Spleen (tissue), 7 donors: ENCODE measurements around the gene PALLD.

ENCODE experiments used
- POLR2A ChIP-seq, 3 donors: fragments of 450-650 bp; IDR thresholded peaks; one replicate each; pipeline ENCODE4 v1.5.1; 2017; ENCODE audit warnings: antibody characterized with exemption in 3 of 3, mild to moderate bottlenecking in 1 of 3
- POLR2AphosphoS5 ChIP-seq, 3 donors: sonication (generic); formaldehyde crosslinking; IDR thresholded peaks; one replicate each; pipeline ENCODE4 v1.5.1; 2017; ENCODE audit warnings: antibody characterized with exemption in 3 of 3
- TF ChIP-seq, protein P1 (sequence below), 11 experiments: fragments of 200-600 bp in 7 of 11; fragments of 450-650 bp in 4 of 11; sonication (generic) in 4 of 11; IDR thresholded peaks in 8 of 11; conservative IDR thresholded peaks in 3 of 11; 1 replicate in 7 of 11; 2 replicates in 4 of 11; pipeline versions ENCODE4 v1.4.0 to v1.8.0; 2016 to 2021; ENCODE audit warnings: antibody characterized with exemption in 11 of 11, inconsistent platforms in 4 of 11, mild to moderate bottlenecking in 1 of 11
- donor health status: DM: no; HTN: no; CAD: no; lungs with moderate emphysema.
- donor health status: DM: no; HTN: no; CAD: no.
- donor health status: DM: no; HTN: no; CAD: no.

DNA sequence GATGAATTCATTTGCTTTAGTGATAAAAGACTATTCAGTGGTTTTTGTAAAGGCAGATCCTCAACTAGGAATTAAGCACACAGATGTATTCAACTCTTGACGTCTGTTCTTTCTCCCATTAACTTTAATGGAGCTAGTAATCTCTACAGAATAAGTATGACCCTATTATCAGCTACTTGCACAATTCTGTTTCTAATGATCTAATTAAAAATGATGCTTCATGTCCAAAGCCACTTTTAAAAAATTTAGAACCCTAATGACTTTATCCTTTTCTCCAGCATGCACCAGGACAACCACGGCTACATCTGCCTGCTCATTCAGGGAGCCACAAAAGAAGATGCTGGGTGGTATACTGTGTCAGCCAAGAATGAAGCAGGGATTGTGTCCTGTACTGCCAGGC, 427.8 kb downstream of the PALLD start:
- TF ChIP-seq POLR2A (IDR thresholded peaks at IDR 0.05) (no peak), POLR2AphosphoS5 (IDR thresholded peaks at IDR 0.05) (no peak)
- TF ChIP-seq, protein P1, sequence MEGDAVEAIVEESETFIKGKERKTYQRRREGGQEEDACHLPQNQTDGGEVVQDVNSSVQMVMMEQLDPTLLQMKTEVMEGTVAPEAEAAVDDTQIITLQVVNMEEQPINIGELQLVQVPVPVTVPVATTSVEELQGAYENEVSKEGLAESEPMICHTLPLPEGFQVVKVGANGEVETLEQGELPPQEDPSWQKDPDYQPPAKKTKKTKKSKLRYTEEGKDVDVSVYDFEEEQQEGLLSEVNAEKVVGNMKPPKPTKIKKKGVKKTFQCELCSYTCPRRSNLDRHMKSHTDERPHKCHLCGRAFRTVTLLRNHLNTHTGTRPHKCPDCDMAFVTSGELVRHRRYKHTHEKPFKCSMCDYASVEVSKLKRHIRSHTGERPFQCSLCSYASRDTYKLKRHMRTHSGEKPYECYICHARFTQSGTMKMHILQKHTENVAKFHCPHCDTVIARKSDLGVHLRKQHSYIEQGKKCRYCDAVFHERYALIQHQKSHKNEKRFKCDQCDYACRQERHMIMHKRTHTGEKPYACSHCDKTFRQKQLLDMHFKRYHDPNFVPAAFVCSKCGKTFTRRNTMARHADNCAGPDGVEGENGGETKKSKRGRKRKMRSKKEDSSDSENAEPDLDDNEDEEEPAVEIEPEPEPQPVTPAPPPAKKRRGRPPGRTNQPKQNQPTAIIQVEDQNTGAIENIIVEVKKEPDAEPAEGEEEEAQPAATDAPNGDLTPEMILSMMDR (IDR thresholded peaks at IDR 0.05 in 8 of 11, conservative IDR thresholded peaks at IDR 0.05 in 3 of 11): no peak
